CD14-positive monocyte (primary cell): ENCODE measurements around the gene KRT24. TPM values are rescaled to one million over a fixed set of nuclear protein-coding genes. Genes with fewer than 3 reads are reported as not detected.

Source experiments
- DNase-seq, 3 donors: peaks; one replicate each; pipeline ENCODE4 v3.0.0-alpha.2; 2011 to 2022
- H2AFZ ChIP-seq: 2 replicates; pipeline ENCODE4 v1.6.0; 2012; ENCODE audit warnings: mild to moderate bottlenecking, low read depth, low read length, inconsistent platforms; ENCODE audit not compliant: insufficient read depth, poor library complexity, severe bottlenecking
- H3K27ac ChIP-seq, 2 donors: 1 replicate in 1 of 2; 2 replicates in 1 of 2; pipeline ENCODE4 v1.5.1; 2012 to 2013; ENCODE audit warnings: low read length in 2 of 2, control low read depth in 1 of 2, inconsistent platforms in 1 of 2, low read depth in 1 of 2, mild to moderate bottlenecking in 1 of 2
- H3K27me3 ChIP-seq, 2 donors: one replicate each; pipeline versions ENCODE4 v1.6.0 to v1.6.1; 2011 to 2013; ENCODE audit warnings: low read length in 2 of 2; ENCODE audit not compliant: control insufficient read depth in 2 of 2, insufficient read depth in 2 of 2
- H3K36me3 ChIP-seq, 2 donors: replicated peaks in 1 of 2; 1 replicate in 1 of 2; 2 replicates in 1 of 2; pipeline versions ENCODE4 v1.5.1 to v1.6.1; 2012 to 2013; ENCODE audit warnings: low read length in 2 of 2, control low read depth in 1 of 2, inconsistent platforms in 1 of 2, mild to moderate bottlenecking in 1 of 2; ENCODE audit not compliant: insufficient read depth in 2 of 2, control insufficient read depth in 1 of 2
- H3K4me1 ChIP-seq, 2 donors: 1 replicate in 1 of 2; 2 replicates in 1 of 2; pipeline versions ENCODE4 v1.5.1 to v1.6.1; 2012 to 2013; ENCODE audit warnings: low read length in 2 of 2, control low read depth in 1 of 2, inconsistent platforms in 1 of 2, mild to moderate bottlenecking in 1 of 2, moderate library complexity in 1 of 2; ENCODE audit not compliant: insufficient read depth in 2 of 2, control insufficient read depth in 1 of 2
- H3K4me2 ChIP-seq: replicated peaks from 2 replicates; pipeline ENCODE3; 2012; ENCODE audit warnings: low read length, moderate library complexity, mild to moderate bottlenecking; ENCODE audit not compliant: poor library complexity, severe bottlenecking; ENCODE audit errors: extremely low read depth
- H3K4me3 ChIP-seq, 3 experiments: fragments of 200-600 bp in 1 of 3; sonication (generic) in 1 of 3; replicated peaks in 1 of 3; 1 replicate in 2 of 3; 2 replicates in 1 of 3; pipeline ENCODE4 v1.5.1; 2011 to 2013; ENCODE audit warnings: low read length in 3 of 3, mild to moderate bottlenecking in 3 of 3, control low read depth in 2 of 3, low read depth in 2 of 3, inconsistent platforms in 1 of 3, moderate library complexity in 1 of 3
- H3K79me2 ChIP-seq: 2 replicates; pipeline ENCODE4 v1.6.0; 2012; ENCODE audit warnings: mild to moderate bottlenecking, control low read depth, inconsistent platforms, low read length, moderate library complexity; ENCODE audit not compliant: insufficient read depth
- H3K9ac ChIP-seq: 2 replicates; pipeline ENCODE4 v1.6.0; 2017; ENCODE audit warnings: low read length, mild to moderate bottlenecking; ENCODE audit not compliant: insufficient read depth, poor library complexity, severe bottlenecking
- H3K9me3 ChIP-seq, 2 donors: replicated peaks in 1 of 2; 1 replicate in 1 of 2; 2 replicates in 1 of 2; pipeline versions ENCODE4 v1.5.1 to v1.6.1; 2012 to 2013; ENCODE audit warnings: low read length in 2 of 2, control low read depth in 1 of 2; ENCODE audit not compliant: control insufficient read depth in 1 of 2, insufficient read depth in 1 of 2
- H4K20me1 ChIP-seq: 2 replicates; pipeline ENCODE4 v1.6.0; 2012; ENCODE audit warnings: mild to moderate bottlenecking, low read length, control low read depth, moderate library complexity; ENCODE audit not compliant: insufficient read depth
- H3K27ac Mint-ChIP-seq, 7 donors: one replicate each; pipeline ENCODE4 v1.8.0; 2020; ENCODE audit warnings: mild to moderate bottlenecking in 7 of 7, mixed read lengths in 7 of 7, moderate library complexity in 6 of 7, inconsistent platforms in 2 of 7
- H3K27me3 Mint-ChIP-seq, 3 donors: one replicate each; pipeline ENCODE4 v1.8.0; 2021 to 2022; ENCODE audit warnings: low read depth in 3 of 3, mild to moderate bottlenecking in 3 of 3, mixed read lengths in 3 of 3, moderate library complexity in 3 of 3, inconsistent platforms in 1 of 3
- H3K36me3 Mint-ChIP-seq, 2 donors: one replicate each; pipeline ENCODE4 v1.8.0; 2020; ENCODE audit warnings: mixed read lengths in 2 of 2, inconsistent platforms in 1 of 2, mild to moderate bottlenecking in 1 of 2
- H3K4me1 Mint-ChIP-seq: one replicate; pipeline ENCODE4 v1.8.0; 2020; ENCODE audit warnings: mild to moderate bottlenecking, mixed read lengths
- H3K4me3 Mint-ChIP-seq, 2 donors: one replicate each; pipeline ENCODE4 v1.8.0; 2020; ENCODE audit warnings: mild to moderate bottlenecking in 2 of 2, mixed read lengths in 2 of 2, moderate library complexity in 1 of 2
- H3K9me3 Mint-ChIP-seq, 7 donors: one replicate each; pipeline ENCODE4 v1.8.0; 2020 to 2022; ENCODE audit warnings: mixed read lengths in 7 of 7, mild to moderate bottlenecking in 6 of 7, moderate library complexity in 6 of 7, inconsistent platforms in 2 of 7
- CTCF ChIP-seq: fragments of 200-600 bp; IDR thresholded peaks from one replicate; pipeline ENCODE4 v1.8.0; 2022; ENCODE audit warnings: antibody characterized with exemption, mild to moderate bottlenecking
- WGBS: methylation state at CpG from one replicate; pipeline ENCODE4 v1.1.5; 2013; ENCODE audit warnings: missing lambda C conversion rate; ENCODE audit not compliant: insufficient coverage; 5-methylcytosine and 5-hydroxymethylcytosine counted together
- intact Hi-C, 2 donors: fragments of 100-400 bp; cut with micrococcal nuclease; formaldehyde crosslinking; loops; one replicate each; pipeline versions ENCODE4 v1.15.0 to v1.15.1; 2023
- polyA plus RNA-seq, 3 donors: library from polyadenylated mRNA; depleted of rRNA in 1 of 3; unstranded in 2 of 3; stranded (reverse) in 1 of 3; fragments of 300-500 nt in 2 of 3; fragments of >200 nt in 1 of 3; fragmentation: Illumina TruSeq in 2 of 3; gene quantifications; 1 replicate in 2 of 3; 2 replicates in 1 of 3; pipeline ENCODE4 v1.2.3, GENCODE V29; 2012 to 2021

KRT24 gene
- polyA plus RNA-seq, 3 donors = not detected

DNA sequence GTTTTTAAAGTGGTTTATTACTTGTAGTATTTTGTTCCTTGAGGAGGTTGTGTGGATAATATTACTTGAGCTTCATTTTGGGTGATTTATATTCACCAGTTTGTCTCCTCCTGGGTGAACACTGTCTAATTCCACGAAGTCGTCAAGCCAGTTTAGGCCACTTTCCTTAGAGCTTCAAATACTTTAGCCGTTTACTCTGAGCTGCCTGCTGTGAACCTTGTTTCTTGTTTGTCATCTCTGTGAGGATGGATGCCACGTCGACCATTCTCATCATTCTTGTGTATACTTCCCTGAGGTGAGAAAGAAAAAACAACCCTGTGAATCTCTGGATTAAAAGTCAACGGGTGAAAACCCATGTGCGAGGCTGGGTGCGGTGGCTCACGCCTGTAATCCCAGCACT lies 9.0 kb downstream of the KRT24 start:
- Histone ChIP-seq H3K27me3 (peaks cover 8 to 19% of the 10 kb centered on the region in 2 donors), H3K36me3 (no peaks in the 10 kb centered on the region), H3K79me2 (no peaks in the 10 kb centered on the region), H2AFZ (no peak overlapping the region), H3K9me3 (no peaks in the 10 kb centered on the region), H3K4me2 (no peak overlapping the region), H3K4me3 (no peak overlapping the region), H3K27ac (no peak overlapping the region), H3K9ac (no peak overlapping the region), H3K4me1 (no peaks in the 10 kb centered on the region), H4K20me1 (no peaks in the 10 kb centered on the region)
- H3K27ac Mint-ChIP-seq = no peak overlapping the region
- H3K9me3 Mint-ChIP-seq = peaks cover 0 to 2% (median 0%) of the 10 kb centered on the region in 7 donors
- WGBS = 95% methylated on average over 6 of the region's 9 CpGs
- TF ChIP-seq CTCF = no peak
- H3K36me3 Mint-ChIP-seq = no peaks in the 10 kb centered on the region
- H3K4me1 Mint-ChIP-seq = no peaks in the 10 kb centered on the region
- peaks cover 16 to 54% (median 17%) of the 10 kb centered on the region in 3 donors for H3K27me3 Mint-ChIP-seq
- intact Hi-C loops = no loop called here
- H3K4me3 Mint-ChIP-seq = no peak overlapping the region
- DNase-seq = no peak

GRCh38 chr17:40687106-40687505 lies 16.4 kb downstream of the KRT24 start:
- no peaks in the 10 kb centered on the region for H3K36me3 Mint-ChIP-seq
- Histone ChIP-seq H3K27ac (no peak overlapping the region), H3K79me2 (no peaks in the 10 kb centered on the region), H3K4me3 (no peak overlapping the region), H2AFZ (no peak overlapping the region), H4K20me1 (no peaks in the 10 kb centered on the region), H3K36me3 (no peaks in the 10 kb centered on the region), H3K27me3 (peaks cover 2 to 5% of the 10 kb centered on the region in 2 donors), H3K9ac (no peak overlapping the region), H3K9me3 (no peaks in the 10 kb centered on the region), H3K4me2 (no peak overlapping the region), H3K4me1 (no peaks in the 10 kb centered on the region)
- no peak overlapping the region for H3K27ac Mint-ChIP-seq
- no peak overlapping the region for H3K4me3 Mint-ChIP-seq
- peaks cover 14 to 22% (median 20%) of the 10 kb centered on the region in 3 donors for H3K27me3 Mint-ChIP-seq
- no peak for DNase-seq
- intact Hi-C loops = no loop called here
- no peaks in the 10 kb centered on the region for H3K4me1 Mint-ChIP-seq
- H3K9me3 Mint-ChIP-seq = peaks cover 0 to 2% (median 0%) of the 10 kb centered on the region in 7 donors
- WGBS = 100% methylated on average over 1 of the region's 5 CpGs
- TF ChIP-seq CTCF = no peak
